ENCODE results near the gene BUD23.
A peak's percentile ranks its signal among the peaks of the same experiment; 100 is the strongest.
"Not testable (repeated sequence)": the region's sequence is repeated elsewhere in the genome, so short reads cannot be mapped to it uniquely, and the experiment has no call there.

BUD23 gene

GRCh38 chr7:73720443-73720842 is 37.0 kb downstream of the BUD23 start:
- not testable (repeated sequence) for DNase-seq

- no peak for DNase-seq
Measured at GRCh38 chr7:73721377-73721817, 38.0 kb downstream of the BUD23 start.

GRCh38 chr7:73722182-73722581 is 38.8 kb downstream of the BUD23 start:
- DNase-seq: not testable (repeated sequence)

GRCh38 chr7:73722785-73723184 is 39.4 kb downstream of the BUD23 start:
- DNase-seq: no peak

- DNase-seq: no peak
Measured at GRCh38 chr7:73723813-73724212, 40.4 kb downstream of the BUD23 start.

GRCh38 chr7:73726083-73726466 is 42.7 kb downstream of the BUD23 start:
- no peak for DNase-seq

GRCh38 chr7:73727952-73728351 is 44.6 kb downstream of the BUD23 start:
- no peak for DNase-seq

GRCh38 chr7:73728551-73728950 is 45.2 kb downstream of the BUD23 start:
- DNase-seq: no peak

GRCh38 chr7:73730485-73730884 is 47.1 kb downstream of the BUD23 start:
- DNase-seq: no peak

- no peak for DNase-seq
Measured at GRCh38 chr7:73732397-73732796, 49.0 kb downstream of the BUD23 start.

- DNase-seq: peak; percentile 78
Measured at GRCh38 chr7:73734619-73735527, 51.5 kb downstream of the BUD23 start.

GRCh38 chr7:73735528-73735905 is 52.1 kb downstream of the BUD23 start:
- DNase-seq: no peak

- DNase-seq: no peak
Measured at GRCh38 chr7:73736885-73737284, 53.5 kb downstream of the BUD23 start.

- DNase-seq: no peak
Measured at GRCh38 chr7:73737491-73738219, 54.3 kb downstream of the BUD23 start.

GRCh38 chr7:73738220-73738611 is 54.8 kb downstream of the BUD23 start:
- DNase-seq: peak; percentile 14

- DNase-seq: peak; percentile 89
Measured at GRCh38 chr7:73738612-73739386, 55.4 kb downstream of the BUD23 start, which contains the start of gene ABHD11. Gene ABHD11 (minus strand): TSS chr7:73738802. CDS start chr7:73738770, 32 bp downstream.

GRCh38 chr7:73739387-73739767 is 56.0 kb downstream of the BUD23 start:
- DNase-seq: no peak

GRCh38 chr7:73740212-73740611 is 56.8 kb downstream of the BUD23 start:
- no peak for DNase-seq

- DNase-seq: peak; percentile 6
Measured at GRCh38 chr7:73740771-73741170, 57.4 kb downstream of the BUD23 start.

- no peak for DNase-seq
Measured at GRCh38 chr7:73741600-73741999, 58.2 kb downstream of the BUD23 start.

- DNase-seq: peak; percentile 69
Measured at GRCh38 chr7:73742338-73742752, 58.9 kb downstream of the BUD23 start.

- peak; percentile 86 for DNase-seq
Measured at GRCh38 chr7:73742753-73743641, 59.6 kb downstream of the BUD23 start.

All from kidney glomerular epithelial cell (primary cell).